AG04450 (cell line): ENCODE results near the gene LGR6. TPM values are rescaled to one million over a fixed set of nuclear protein-coding genes. Genes with fewer than 3 reads are reported as not detected.
"Not testable (repeated sequence)": the region's sequence is repeated elsewhere in the genome, so short reads cannot be mapped to it uniquely, and the experiment has no call there.

Source experiments
- CTCF ChIA-PET: fragments of 300-600, 350-600 bp; formaldehyde crosslinking; extraction: SDS; loops from one replicate; lab custom pipeline; 2022; ENCODE audit warnings: antibody characterized with exemption, inconsistent platforms; lab: Charles Lee
- POLR2A ChIA-PET: fragments of 350-600 bp; formaldehyde crosslinking; extraction: SDS; loops from one replicate; lab custom pipeline; 2021; ENCODE audit warnings: antibody characterized with exemption, inconsistent platforms; lab: Yijun Ruan, JAX
- DNase-seq: peaks from one replicate; pipeline ENCODE4 v3.0.0-alpha.2; 2011; ENCODE audit warnings: low read depth, low spot score
- H3K27ac ChIP-seq: one replicate; pipeline ENCODE4 v1.5.1; 2012; ENCODE audit warnings: low read depth, low read length, control low read depth
- H3K27me3 ChIP-seq: one replicate; pipeline ENCODE4 v1.6.0; 2012; ENCODE audit warnings: low read length; ENCODE audit not compliant: control insufficient read depth, insufficient read depth
- H3K4me3 ChIP-seq: 2 replicates; pipeline ENCODE4 v1.5.1; 2011; ENCODE audit warnings: mild to moderate bottlenecking, low read depth, low read length, control low read depth
- H3K9me3 ChIP-seq: 2 replicates; pipeline ENCODE4 v1.5.1; 2012; ENCODE audit warnings: low read length; ENCODE audit not compliant: control insufficient read depth, insufficient read depth
- CTCF ChIP-seq: IDR thresholded peaks from 2 replicates; pipeline ENCODE4 v1.5.1; 2011; ENCODE audit warnings: low read depth, low read length, control low read depth, inconsistent platforms
- polyA plus RNA-seq: library from polyadenylated mRNA; depleted of rRNA; stranded (reverse); fragments of >200 nt; gene quantifications from 2 replicates; pipeline ENCODE4 v1.2.3, GENCODE V29; 2011

Gene LGR6
- polyA plus RNA-seq, 1 experiment = not detected

- no peak for DNase-seq
- Histone ChIP-seq H3K27ac (no peak overlapping the region), H3K9me3 (no peaks in the 10 kb centered on the region), H3K4me3 (no peak overlapping the region), H3K27me3 (peaks cover 35% of the 10 kb centered on the region)
- no peak for TF ChIP-seq CTCF
- POLR2A ChIA-PET = no interaction called here
- CTCF ChIA-PET = interaction anchor here (0.9 to 2.1 kb wide), 4 partner anchors 18 to 66 kb away, joined by 3 to 6 read pairs (median 4); no protein-coding TSS in a partner anchor
Measured at GRCh38 chr1:202255343-202255742, 61.7 kb downstream of the LGR6 start.

GRCh38 chr1:202259705-202260104, 66.1 kb downstream of the LGR6 start:
- H3K9me3 ChIP-seq = no peaks in the 10 kb centered on the region

GRCh38 chr1:202261209-202261958, 67.8 kb downstream of the LGR6 start:
- peaks cover 48% of the 10 kb centered on the region for H3K27me3 ChIP-seq
- H3K9me3 ChIP-seq, H3K4me3 ChIP-seq, CTCF ChIA-PET, DNase-seq, POLR2A ChIA-PET, H3K27ac ChIP-seq: not testable (repeated sequence)

More at GRCh38 chr1:202259705-202260104, 66.1 kb downstream of the LGR6 start:
- TF ChIP-seq CTCF = no peak
- Histone ChIP-seq H3K27ac (no peak overlapping the region), H3K4me3 (no peak overlapping the region), H3K27me3 (peaks cover 39% of the 10 kb centered on the region)
- POLR2A ChIA-PET = no interaction called here
- CTCF ChIA-PET = no interaction called here
- DNase-seq = no peak

- Histone ChIP-seq H3K27me3 (peaks cover 56% of the 10 kb centered on the region), H3K9me3 (no peaks in the 10 kb centered on the region; the same call in 1 of the 2 replicates), H3K4me3 (no peak overlapping the region), H3K27ac (no peak overlapping the region)
- TF ChIP-seq CTCF = no peak
- ChIA-PET POLR2A (no interaction called here), CTCF (no interaction called here)
- no peak for DNase-seq
Measured at GRCh38 chr1:202263628-202264027, 70.0 kb downstream of the LGR6 start.

GRCh38 chr1:202264300-202264699, 70.7 kb downstream of the LGR6 start:
- CTCF ChIA-PET = no interaction called here
- H3K9me3 ChIP-seq = no peaks in the 10 kb centered on the region; the same call in 1 of the 2 replicates
- peaks cover 62% of the 10 kb centered on the region for H3K27me3 ChIP-seq
- TF ChIP-seq CTCF = no peak
- POLR2A ChIA-PET = no interaction called here
- H3K27ac ChIP-seq = no peak overlapping the region
- no peak for DNase-seq
- H3K4me3 ChIP-seq = no peak overlapping the region
